Osteocyte (in vitro differentiated cells): ENCODE data around the gene RPL13. TPM values are rescaled to one million over a fixed set of nuclear protein-coding genes. Genes with fewer than 3 reads are reported as not detected.

ENCODE experiments used
- DNase-seq: peaks from one replicate; pipeline ENCODE4 v3.0.0; 2021; ENCODE audit warnings: mixed read lengths; ENCODE audit not compliant: unreplicated experiment; ENCODE audit errors: extremely low spot score
- H3K27ac Mint-ChIP-seq: one replicate; pipeline ENCODE4 v1.8.0; 2021; ENCODE audit warnings: mild to moderate bottlenecking, mixed read lengths; ENCODE audit not compliant: unreplicated experiment
- H3K27me3 Mint-ChIP-seq: one replicate; pipeline ENCODE4 v1.8.0; 2021; ENCODE audit warnings: mixed read lengths; ENCODE audit not compliant: unreplicated experiment
- H3K36me3 Mint-ChIP-seq: one replicate; pipeline ENCODE4 v1.8.0; 2021; ENCODE audit warnings: mixed read lengths; ENCODE audit not compliant: unreplicated experiment
- H3K4me1 Mint-ChIP-seq: one replicate; pipeline ENCODE4 v1.8.0; 2021; ENCODE audit warnings: mixed read lengths; ENCODE audit not compliant: unreplicated experiment
- H3K4me3 Mint-ChIP-seq: one replicate; pipeline ENCODE4 v1.8.0; 2021; ENCODE audit warnings: mild to moderate bottlenecking, moderate library complexity, mixed read lengths; ENCODE audit not compliant: unreplicated experiment
- H3K9me3 Mint-ChIP-seq: one replicate; pipeline ENCODE4 v1.8.0; 2021; ENCODE audit warnings: mixed read lengths; ENCODE audit not compliant: unreplicated experiment
- CTCF ChIP-seq: fragments of 200-600 bp; sonication (generic); IDR thresholded peaks from 2 replicates; pipeline ENCODE4 v1.5.0; 2021; ENCODE audit warnings: antibody characterized with exemption, mild to moderate bottlenecking, moderate library complexity
- total RNA-seq: library from RNA; stranded (reverse); gene quantifications from 2 replicates; pipeline ENCODE4 v1.2.1, GENCODE V29; 2021

RPL13 gene
- total RNA-seq, 1 donor from 2014 or later = 1,785 TPM

- peak overlapping the region; percentile 96 for H3K4me3 Mint-ChIP-seq
- no peaks in the 10 kb centered on the region for H3K9me3 Mint-ChIP-seq
- H3K36me3 Mint-ChIP-seq = peaks cover 39% of the 10 kb centered on the region
- no peak for DNase-seq
- H3K4me1 Mint-ChIP-seq = peaks cover 65% of the 10 kb centered on the region
- H3K27me3 Mint-ChIP-seq = no peaks in the 10 kb centered on the region
- H3K27ac Mint-ChIP-seq = peak overlapping the region; percentile 54
- TF ChIP-seq CTCF = no peak
These were observed 831 bp downstream of the RPL13 start for GRCh38 chr16:89561142-89561883.

GRCh38 chr16:89561884-89562599 lies 1.6 kb downstream of the RPL13 start:
- no peak for DNase-seq
- peak overlapping the region; percentile 96 for H3K4me3 Mint-ChIP-seq
- H3K4me1 Mint-ChIP-seq = peaks cover 67% of the 10 kb centered on the region
- H3K27ac Mint-ChIP-seq = peak overlapping the region; percentile 54
- H3K9me3 Mint-ChIP-seq = no peaks in the 10 kb centered on the region
- no peaks in the 10 kb centered on the region for H3K27me3 Mint-ChIP-seq
- peaks cover 35% of the 10 kb centered on the region for H3K36me3 Mint-ChIP-seq
- TF ChIP-seq CTCF = no peak

GRCh38 chr16:89562939-89563338 lies 2.5 kb downstream of the RPL13 start:
- peak overlapping the region; percentile 96 for H3K4me3 Mint-ChIP-seq
- no peaks in the 10 kb centered on the region for H3K9me3 Mint-ChIP-seq
- DNase-seq = no peak
- peaks cover 35% of the 10 kb centered on the region for H3K36me3 Mint-ChIP-seq
- H3K4me1 Mint-ChIP-seq = peaks cover 63% of the 10 kb centered on the region
- no peak for TF ChIP-seq CTCF
- peak overlapping the region; percentile 14 for H3K27ac Mint-ChIP-seq
- H3K27me3 Mint-ChIP-seq = no peaks in the 10 kb centered on the region

GRCh38 chr16:89563639-89564392 lies 3.3 kb downstream of the RPL13 start:
- Mint-ChIP-seq H3K27me3 (no peaks in the 10 kb centered on the region), H3K27ac (no peak overlapping the region), H3K4me1 (peaks cover 62% of the 10 kb centered on the region), H3K4me3 (no peak overlapping the region), H3K36me3 (peaks cover 35% of the 10 kb centered on the region), H3K9me3 (no peaks in the 10 kb centered on the region)
- no peak for DNase-seq
- no peak for TF ChIP-seq CTCF
